ENCODE data around the gene ZRANB1. TPM values are rescaled to one million over a fixed set of nuclear protein-coding genes. Genes with fewer than 3 reads are reported as not detected.

The ZRANB1 gene
- 10 to 100 TPM in 3 of 4 donors, 1 to 10 TPM in 1; 8.4 to 24.0 (median 16.8) TPM for total RNA-seq

- intact Hi-C loops (cut with DNase I; ENCODE audit: low total_unique reads) (no loop called here), in situ Hi-C loops (cut with MboI; ENCODE audit: low pct_ligation_motif_present in 1 of 4, low pct_unique_long_range_greater_than_20kb in 1 of 4, low sequenced_read_pairs in 3 of 4) (no loop called here)
- Histone ChIP-seq H3K36me3 (no peaks in the 10 kb centered on the region), H3K27me3 (no peaks in the 10 kb centered on the region), H3K9me3 (no peaks in the 10 kb centered on the region), H3K4me1 (peaks cover 12 to 53% (median 27%) of the 10 kb centered on the region in 4 donors), H3K27ac (peak within 1 kb of the TSS in 3 of 4 donors; percentile 42 to 52 (median 42)), H3K4me3 (no peak within 1 kb of the TSS)
- 90 to 91% methylated on average over 4 of the region's 4 CpGs for WGBS, 2 donors (ENCODE audit: low coverage in 1 of 2)
- no peak for DNase-seq
- no peak for TF ChIP-seq EP300 (IDR thresholded peaks at IDR 0.05; ENCODE audit: low read depth)
- TF ChIP-seq CTCF (IDR thresholded peaks at IDR 0.05) = no peak
- TF ChIP-seq POLR2A (IDR thresholded peaks at IDR 0.05) = no peak
- no peak for TF ChIP-seq POLR2AphosphoS5 (IDR thresholded peaks at IDR 0.05)
These were observed at the start of gene ZRANB1 for GRCh38 chr10:124941823-124942222. Gene ZRANB1 (plus strand): TSS chr10:124942123. CDS start chr10:124942494, 371 bp downstream.

DNA sequence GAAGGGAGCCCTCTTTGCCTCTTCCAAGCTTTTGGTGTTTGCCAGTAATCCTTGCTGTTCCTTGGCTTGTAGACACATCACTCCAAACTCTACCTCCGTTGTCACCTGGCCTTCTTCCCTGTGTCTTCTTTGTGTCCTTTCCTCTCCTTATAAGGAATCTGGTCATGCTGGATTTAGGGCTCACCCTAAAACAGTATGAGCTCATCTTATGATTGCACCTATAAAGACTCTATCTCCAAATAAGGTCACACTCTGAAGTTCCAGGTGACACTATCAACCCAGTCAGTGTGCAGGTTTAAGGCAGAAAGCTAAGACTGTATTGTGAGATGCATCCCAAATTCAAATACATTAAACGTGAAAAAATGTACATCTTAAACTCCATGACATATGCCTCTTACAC lies 49.0 kb upstream of the ZRANB1 start:
- TF ChIP-seq POLR2A (IDR thresholded peaks at IDR 0.05) (no peak), EP300 (IDR thresholded peaks at IDR 0.05; ENCODE audit: low read depth) (no peak), POLR2AphosphoS5 (IDR thresholded peaks at IDR 0.05) (no peak), CTCF (IDR thresholded peaks at IDR 0.05) (no peak)
- in situ Hi-C loops (cut with MboI; ENCODE audit: low pct_ligation_motif_present in 1 of 4, low pct_unique_long_range_greater_than_20kb in 1 of 4, low sequenced_read_pairs in 3 of 4) (no loop called here), intact Hi-C loops (cut with DNase I; ENCODE audit: low total_unique reads) (no loop called here)
- Histone ChIP-seq H3K36me3 (no peaks in the 10 kb centered on the region), H3K27me3 (peaks cover 10% of the 10 kb centered on the region), H3K4me1 (no peaks in the 10 kb centered on the region), H3K9me3 (no peaks in the 10 kb centered on the region), H3K27ac (no peak overlapping the region), H3K4me3 (no peak overlapping the region)
- WGBS, 2 donors (ENCODE audit: low coverage in 1 of 2) = 71 to 90% methylated on average over 2 of the region's 2 CpGs
- DNase-seq = no peak

DNA sequence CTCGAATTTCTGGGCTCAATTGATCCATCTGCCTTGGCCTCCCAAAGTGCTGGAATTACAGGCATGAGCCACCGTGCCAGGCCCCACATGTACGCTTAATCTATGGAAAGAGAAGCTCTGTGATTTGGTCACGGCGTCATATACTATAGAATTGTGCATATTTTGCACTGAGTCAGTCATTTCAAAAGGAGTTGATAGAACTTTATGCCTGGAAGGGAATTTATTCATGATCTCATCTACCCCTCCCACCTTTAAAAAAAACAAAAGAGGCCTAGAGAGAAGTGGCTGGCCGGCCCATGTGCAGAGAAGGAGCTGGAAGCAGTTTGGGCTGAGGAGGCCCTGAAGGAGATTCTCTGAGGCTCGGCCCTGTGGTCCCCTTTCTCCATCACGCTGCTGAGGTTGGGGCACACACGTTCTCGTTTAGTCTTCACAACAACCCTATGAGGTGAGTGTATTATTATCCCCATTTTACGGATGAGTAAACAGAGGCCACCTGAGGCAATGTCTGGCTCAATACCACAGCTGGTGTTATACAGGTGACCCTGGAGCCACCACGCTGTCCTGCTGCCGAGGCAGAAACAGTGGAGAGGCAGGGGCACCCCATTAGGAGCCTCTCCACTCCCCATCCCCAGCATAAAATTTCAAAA lies 47.2 kb upstream of the ZRANB1 start:
- Histone ChIP-seq H3K4me3 (no peak overlapping the region), H3K27ac (no peak overlapping the region), H3K27me3 (peaks cover 14% of the 10 kb centered on the region), H3K4me1 (no peaks in the 10 kb centered on the region), H3K36me3 (no peaks in the 10 kb centered on the region), H3K9me3 (no peaks in the 10 kb centered on the region)
- WGBS, 2 donors (ENCODE audit: low coverage in 1 of 2) = 84 to 86% methylated on average over 11 to 13 of the region's 13 CpGs
- DNase-seq = no peak
- in situ Hi-C loops (cut with MboI; ENCODE audit: low pct_ligation_motif_present in 1 of 4, low pct_unique_long_range_greater_than_20kb in 1 of 4, low sequenced_read_pairs in 3 of 4) = no loop called here
- intact Hi-C loops (cut with DNase I; ENCODE audit: low total_unique reads) = no loop called here
- no peak for TF ChIP-seq POLR2A (IDR thresholded peaks at IDR 0.05)
- TF ChIP-seq EP300 (IDR thresholded peaks at IDR 0.05; ENCODE audit: low read depth) = no peak
- TF ChIP-seq CTCF (IDR thresholded peaks at IDR 0.05) = no peak

- TF ChIP-seq EP300 (IDR thresholded peaks at IDR 0.05; ENCODE audit: low read depth) (no peak), POLR2AphosphoS5 (IDR thresholded peaks at IDR 0.05) (no peak), POLR2A (IDR thresholded peaks at IDR 0.05) (no peak), CTCF (IDR thresholded peaks at IDR 0.05) (no peak)
- in situ Hi-C loops (cut with MboI; ENCODE audit: low pct_ligation_motif_present in 1 of 4, low pct_unique_long_range_greater_than_20kb in 1 of 4, low sequenced_read_pairs in 3 of 4) (no loop called here), intact Hi-C loops (cut with DNase I; ENCODE audit: low total_unique reads) (no loop called here)
- H3K4me3 ChIP-seq = no peak overlapping the region
- H3K9me3 ChIP-seq = no peaks in the 10 kb centered on the region
- H3K36me3 ChIP-seq = no peaks in the 10 kb centered on the region
- H3K27me3 ChIP-seq = peaks cover 14% of the 10 kb centered on the region
- WGBS, 2 donors (ENCODE audit: low coverage in 1 of 2) = 61 to 62% methylated on average over 4 of the region's 4 CpGs
- H3K27ac ChIP-seq = no peak overlapping the region
- DNase-seq = no peak
- no peaks in the 10 kb centered on the region for H3K4me1 ChIP-seq
These were observed 45.2 kb upstream of the ZRANB1 start for GRCh38 chr10:124896751-124897150.

All from transverse colon (tissue), 4 donors.